Keratinocyte (primary cell): ENCODE measurements around the gene CHPF. TPM values are rescaled to one million over a fixed set of nuclear protein-coding genes. Genes with fewer than 3 reads are reported as not detected.

Experiments used
- DNase-seq: peaks from one replicate; pipeline ENCODE4 v3.0.0-alpha.2; 2011; ENCODE audit warnings: low read depth, missing footprints, low spot score
- FAIRE-seq: peaks from 2 replicates; lab custom pipeline; 2011; peaks lifted over from hg19 to GRCh38; lab: Jason Lieb, UNC
- H2AFZ ChIP-seq: 2 replicates; pipeline ENCODE4 v1.6.0; 2012; ENCODE audit warnings: low read length, control low read depth, inconsistent platforms; ENCODE audit not compliant: control insufficient read depth
- H3K27ac ChIP-seq: 2 replicates; pipeline ENCODE4 v1.5.1; 2011; ENCODE audit warnings: low read length; ENCODE audit not compliant: control insufficient read depth, insufficient read depth
- H3K27me3 ChIP-seq: 3 replicates; pipeline ENCODE4 v1.6.0; 2011; ENCODE audit warnings: low read length; ENCODE audit not compliant: control insufficient read depth, insufficient read depth; ENCODE audit errors: extremely low read depth
- H3K36me3 ChIP-seq, 2 experiments: 2 replicates in 1 of 2; 3 replicates in 1 of 2; pipeline ENCODE4 v1.5.1; 2011; ENCODE audit warnings: low read length in 2 of 2, mild to moderate bottlenecking in 1 of 2; ENCODE audit not compliant: control insufficient read depth in 2 of 2, insufficient read depth in 2 of 2; ENCODE audit errors: extremely low read depth in 1 of 2
- H3K4me1 ChIP-seq: 3 replicates; pipeline ENCODE4 v1.5.1; 2011; ENCODE audit warnings: low read length; ENCODE audit not compliant: control insufficient read depth, insufficient read depth; ENCODE audit errors: extremely low read depth
- H3K4me2 ChIP-seq: 3 replicates; pipeline ENCODE4 v1.6.0; 2011; ENCODE audit warnings: low read depth, low read length; ENCODE audit not compliant: control insufficient read depth, insufficient read depth; ENCODE audit errors: extremely low read depth
- H3K4me3 ChIP-seq, 3 experiments: fragments of 200-600 bp in 1 of 3; sonication (generic) in 1 of 3; 2 replicates in 2 of 3; 3 replicates in 1 of 3; pipeline ENCODE4 v1.5.1; 2011 to 2016; ENCODE audit warnings: low read length in 3 of 3, mild to moderate bottlenecking in 3 of 3, control low read depth in 2 of 3, inconsistent platforms in 1 of 3, low read depth in 1 of 3, mixed read lengths in 1 of 3, mixed run types in 1 of 3, moderate library complexity in 1 of 3; ENCODE audit not compliant: control insufficient read depth in 2 of 3, insufficient read depth in 2 of 3; ENCODE audit errors: extremely low read depth in 1 of 3
- H3K79me2 ChIP-seq: 2 replicates; pipeline ENCODE4 v1.6.0; 2012; ENCODE audit warnings: low read length; ENCODE audit not compliant: control insufficient read depth, insufficient read depth
- H3K9ac ChIP-seq: 3 replicates; pipeline ENCODE4 v1.6.0; 2011; ENCODE audit warnings: low read length; ENCODE audit not compliant: control insufficient read depth, insufficient read depth; ENCODE audit errors: extremely low read depth
- H3K9me1 ChIP-seq: 3 replicates; pipeline ENCODE4 v1.6.0; 2011; ENCODE audit warnings: low read length; ENCODE audit not compliant: control insufficient read depth, insufficient read depth; ENCODE audit errors: extremely low read depth
- H3K9me3 ChIP-seq: 2 replicates; pipeline ENCODE4 v1.5.1; 2012; ENCODE audit warnings: low read depth, low read length; ENCODE audit not compliant: control insufficient read depth
- H4K20me1 ChIP-seq: 3 replicates; pipeline ENCODE4 v1.6.0; 2011; ENCODE audit warnings: low read length; ENCODE audit not compliant: control insufficient read depth, insufficient read depth; ENCODE audit errors: extremely low read depth
- CTCF ChIP-seq, 3 experiments: IDR thresholded peaks in 1 of 3; conservative IDR thresholded peaks in 1 of 3; optimal IDR thresholded peaks in 1 of 3; 2 replicates in 2 of 3; 3 replicates in 1 of 3; pipeline versions ENCODE3 to v1.5.1; 2011; ENCODE audit warnings: low read length in 3 of 3, mild to moderate bottlenecking in 3 of 3, moderate library complexity in 2 of 3, control low read depth in 1 of 3, inconsistent platforms in 1 of 3; ENCODE audit not compliant: insufficient read depth in 2 of 3; ENCODE audit errors: extremely low read depth in 1 of 3
- EZH2 ChIP-seq: IDR thresholded peaks from one replicate; pipeline ENCODE4 v1.6.1; 2012; ENCODE audit warnings: inconsistent platforms, mild to moderate bottlenecking, low read length, moderate library complexity
- dilution Hi-C: fragments of 300-500 bp; cut with MboI; formaldehyde crosslinking; loops from one replicate; pipeline ENCODE4 v1.7.0; 2020; ENCODE audit warnings: low sequenced_read_pairs; ENCODE audit not compliant: extremely low pct_ligation_motif_present
- polyA plus RNA-seq, 5 experiments: library from polyadenylated mRNA; depleted of rRNA in 3 of 5; stranded (reverse) in 3 of 5; stranded (forward) in 1 of 5; unstranded in 1 of 5; fragments of >200 nt; gene quantifications; 1 replicate in 1 of 5; 2 replicates in 3 of 5; 3 replicates in 1 of 5; pipeline versions ENCODE4 v1.2.1 to v1.2.3, GENCODE V29; 2011 to 2012; ENCODE audit warnings: missing spikeins in 2 of 5, low read depth in 1 of 5, low replicate concordance in 1 of 5

Gene CHPF
- polyA plus RNA-seq, 1 donor (not counting 4 experiments of a cell fraction or from before 2014, with no cell fraction given), result 24.4 TPM

- dilution Hi-C loops, result no loop called here
- H3K27me3 ChIP-seq, result peaks cover 40% of the 10 kb centered on the region
Measured at GRCh38 chr2:219492575-219492974, 51.0 kb downstream of the CHPF start.

GRCh38 chr2:219491278-219491963 lies 52.2 kb downstream of the CHPF start:
- no peak for DNase-seq
- no peak overlapping the region for H3K4me2 ChIP-seq
- H3K4me1 ChIP-seq, result no peaks in the 10 kb centered on the region
- H2AFZ ChIP-seq, result no peak overlapping the region
- H3K36me3 ChIP-seq, result peaks cover 0 to 1% of the 10 kb centered on the region in 2 experiments
- FAIRE-seq, result no peak
- H3K9me3 ChIP-seq, result no peaks in the 10 kb centered on the region
- no peak overlapping the region for H3K4me3 ChIP-seq
- dilution Hi-C loops, result no loop called here
- no peak overlapping the region for H3K27ac ChIP-seq
- H4K20me1 ChIP-seq, result peaks cover 3% of the 10 kb centered on the region
- H3K9ac ChIP-seq, result no peak overlapping the region
- TF ChIP-seq CTCF (optimal IDR thresholded peaks at IDR 0.05 in 1 of 3, IDR thresholded peaks at IDR 0.05 in 1 of 3, conservative IDR thresholded peaks at IDR 0.05 in 1 of 3; ENCODE audit: extremely low read depth in 1 of 3, insufficient read depth in 2 of 3, low read length in 3 of 3) (no peak), EZH2 (no peak)
- no peaks in the 10 kb centered on the region for H3K79me2 ChIP-seq
- no peaks in the 10 kb centered on the region for H3K9me1 ChIP-seq
- H3K27me3 ChIP-seq, result peaks cover 34% of the 10 kb centered on the region

More at GRCh38 chr2:219492575-219492974, 51.0 kb downstream of the CHPF start:
- Histone ChIP-seq H3K79me2 (no peaks in the 10 kb centered on the region), H3K4me2 (no peak overlapping the region), H3K9ac (no peak overlapping the region), H2AFZ (no peak overlapping the region), H3K4me3 (no peak overlapping the region), H3K27ac (no peak overlapping the region), H3K36me3 (peaks cover 0 to 1% of the 10 kb centered on the region in 2 experiments), H3K9me3 (no peaks in the 10 kb centered on the region), H3K4me1 (no peaks in the 10 kb centered on the region), H4K20me1 (peaks cover 3% of the 10 kb centered on the region), H3K9me1 (no peaks in the 10 kb centered on the region)
- no peak for DNase-seq
- no peak for FAIRE-seq
- TF ChIP-seq EZH2, result no peak
- no peak for TF ChIP-seq CTCF (optimal IDR thresholded peaks at IDR 0.05 in 1 of 3, IDR thresholded peaks at IDR 0.05 in 1 of 3, conservative IDR thresholded peaks at IDR 0.05 in 1 of 3; ENCODE audit: extremely low read depth in 1 of 3, insufficient read depth in 2 of 3, low read length in 3 of 3)
